ES-I3 (cell line): ENCODE results near the gene PCYT1B.
"Not testable (repeated sequence)": the region's sequence is repeated elsewhere in the genome, so short reads cannot be mapped to it uniquely, and the experiment has no call there.

ENCODE experiments used
- H3K36me3 ChIP-seq: 2 replicates; pipeline ENCODE4 v1.6.1; 2013; ENCODE audit warnings: mild to moderate bottlenecking, low read length, control low read depth, moderate library complexity; ENCODE audit not compliant: insufficient read depth
- H3K4me1 ChIP-seq: 2 replicates; pipeline ENCODE4 v1.6.1; 2013; ENCODE audit warnings: mild to moderate bottlenecking, control low read depth, low read length; ENCODE audit not compliant: insufficient read depth
- H3K9ac ChIP-seq: 2 replicates; pipeline ENCODE4 v1.6.1; 2013; ENCODE audit warnings: low read depth, mild to moderate bottlenecking, low read length, moderate library complexity
- H3K9me3 ChIP-seq: 2 replicates; pipeline ENCODE4 v1.6.1; 2013; ENCODE audit warnings: mild to moderate bottlenecking, low read length, moderate library complexity; ENCODE audit not compliant: control insufficient read depth, insufficient read depth

PCYT1B gene

DNA sequence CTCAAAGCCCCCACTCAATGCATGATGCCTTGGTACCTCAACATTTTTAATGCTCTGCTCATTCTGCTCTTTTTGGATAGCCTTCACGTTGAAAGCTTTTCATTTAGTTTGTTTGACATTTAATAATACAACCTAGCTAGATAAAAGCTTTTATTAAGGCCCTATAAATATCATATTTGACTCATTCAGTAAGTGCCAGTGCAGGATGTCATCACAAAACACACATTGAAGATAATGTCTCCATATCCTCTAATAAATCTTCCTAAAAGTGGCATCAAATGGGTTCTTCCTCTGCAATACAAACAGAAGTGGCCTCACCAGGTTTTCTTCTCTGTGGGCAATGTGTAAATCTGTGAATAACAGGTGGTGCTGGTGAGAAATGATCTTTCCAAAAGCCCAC lies 12.0 kb upstream of the PCYT1B start:
- peaks cover 13% of the 10 kb centered on the region for H3K4me1 ChIP-seq
- no peaks in the 10 kb centered on the region for H3K36me3 ChIP-seq
- no peaks in the 10 kb centered on the region for H3K9me3 ChIP-seq
- no peak overlapping the region for H3K9ac ChIP-seq

DNA sequence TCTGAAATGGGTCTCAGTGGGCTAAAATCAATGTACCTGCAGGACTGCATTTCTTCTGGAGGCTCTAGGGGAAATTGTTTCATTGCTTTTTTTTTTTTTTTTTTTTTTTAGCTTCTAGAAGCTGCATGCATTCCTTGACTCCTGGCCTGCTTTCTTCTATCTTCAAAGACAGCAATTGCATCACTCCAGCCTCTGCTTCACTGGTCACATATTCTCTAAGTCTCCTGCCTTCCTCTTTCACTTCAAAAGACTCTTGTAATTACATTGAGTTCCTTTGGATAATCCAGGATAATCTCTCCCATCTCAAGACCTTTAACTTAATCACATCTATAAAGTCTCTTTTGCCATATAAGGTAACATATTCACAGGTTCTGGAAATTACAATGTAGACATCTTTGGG lies 11.3 kb upstream of the PCYT1B start:
- H3K4me1 ChIP-seq: peaks cover 13% of the 10 kb centered on the region

DNA sequence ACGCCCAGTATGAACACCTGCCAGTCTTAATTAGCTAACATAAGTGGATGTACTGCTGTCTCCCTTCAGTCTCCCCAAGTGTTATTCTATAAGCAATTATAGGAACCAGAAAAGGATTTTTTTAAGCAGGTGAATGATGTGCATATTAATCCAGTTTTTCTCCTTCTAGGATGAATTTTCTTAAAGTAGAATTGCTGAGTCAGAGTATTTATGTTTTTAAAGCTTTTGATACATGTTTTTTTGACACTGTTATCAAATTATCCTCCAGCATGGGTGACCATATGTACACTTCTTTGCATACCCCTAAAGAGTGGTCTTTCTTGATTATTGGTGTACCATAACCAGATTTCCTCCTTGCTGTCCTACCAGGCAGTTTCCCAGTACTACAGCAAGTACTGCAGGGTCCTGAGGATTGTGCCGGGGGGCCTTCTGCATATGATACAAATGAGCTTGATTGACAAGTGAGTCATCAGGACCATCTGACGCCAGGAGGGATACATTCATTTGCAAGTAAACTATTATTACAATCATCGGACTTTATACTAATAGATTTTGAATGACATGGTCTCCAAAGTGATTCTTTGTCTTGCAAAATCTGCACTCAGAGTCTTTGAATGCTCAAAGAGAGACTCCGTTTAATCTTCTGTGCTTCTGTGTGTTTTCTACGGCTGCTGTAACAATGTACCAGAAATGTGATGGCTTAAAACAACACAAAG lies 10.7 kb upstream of the PCYT1B start:
- no peak overlapping the region for H3K9ac ChIP-seq

More for the DNA sequence above, 11.3 kb upstream of the PCYT1B start:
- Histone ChIP-seq H3K9me3 (no peaks in the 10 kb centered on the region), H3K36me3 (no peaks in the 10 kb centered on the region), H3K9ac (no peak overlapping the region)

DNA sequence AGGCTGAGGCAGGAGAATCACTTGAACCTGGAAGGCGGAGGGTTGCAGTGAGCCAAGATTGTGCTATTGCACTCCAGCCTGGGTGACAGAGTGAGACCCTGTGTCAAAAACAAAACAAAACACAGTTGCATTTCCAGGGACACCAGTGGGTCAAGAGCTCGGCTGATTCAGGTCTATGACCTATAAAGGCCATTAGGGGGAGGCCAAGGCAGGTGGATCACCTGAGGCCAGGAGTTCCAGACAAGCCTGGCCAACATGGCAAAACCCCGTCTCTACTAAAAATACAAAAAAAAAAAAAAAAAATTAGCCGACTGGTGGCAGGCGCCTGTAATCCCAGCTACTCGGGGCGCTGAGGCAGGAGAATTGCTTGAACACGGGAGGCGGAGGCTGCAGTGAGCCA lies 8.5 kb upstream of the PCYT1B start:
- peaks cover 13% of the 10 kb centered on the region for H3K4me1 ChIP-seq
- not testable (repeated sequence) for H3K9ac ChIP-seq, H3K36me3 ChIP-seq, H3K9me3 ChIP-seq

More for the DNA sequence above, 10.7 kb upstream of the PCYT1B start:
- H3K9me3 ChIP-seq: no peaks in the 10 kb centered on the region
- peaks cover 13% of the 10 kb centered on the region for H3K4me1 ChIP-seq
- no peaks in the 10 kb centered on the region for H3K36me3 ChIP-seq

DNA sequence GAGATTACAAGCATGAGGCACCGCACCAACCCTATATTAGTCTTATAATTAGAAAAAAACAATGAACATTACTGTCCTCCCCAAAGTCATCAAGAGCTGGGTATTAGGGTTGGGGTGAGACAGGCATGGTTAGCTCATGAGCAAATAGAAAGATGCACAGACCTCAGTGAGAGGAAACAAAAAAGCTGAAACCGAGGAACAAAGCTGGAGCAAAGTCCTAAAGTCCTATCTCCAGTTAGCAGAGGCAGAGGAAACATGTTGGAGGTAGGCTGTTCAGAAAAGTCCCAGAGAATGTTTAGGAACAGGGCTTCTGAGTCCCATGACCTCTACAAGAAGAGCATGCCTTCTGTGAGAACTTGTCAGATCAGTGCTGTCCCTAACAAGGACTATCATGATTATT lies 4.6 kb upstream of the PCYT1B start:
- Histone ChIP-seq H3K9me3 (no peaks in the 10 kb centered on the region), H3K4me1 (peaks cover 2% of the 10 kb centered on the region), H3K9ac (no peak overlapping the region), H3K36me3 (no peaks in the 10 kb centered on the region)

DNA sequence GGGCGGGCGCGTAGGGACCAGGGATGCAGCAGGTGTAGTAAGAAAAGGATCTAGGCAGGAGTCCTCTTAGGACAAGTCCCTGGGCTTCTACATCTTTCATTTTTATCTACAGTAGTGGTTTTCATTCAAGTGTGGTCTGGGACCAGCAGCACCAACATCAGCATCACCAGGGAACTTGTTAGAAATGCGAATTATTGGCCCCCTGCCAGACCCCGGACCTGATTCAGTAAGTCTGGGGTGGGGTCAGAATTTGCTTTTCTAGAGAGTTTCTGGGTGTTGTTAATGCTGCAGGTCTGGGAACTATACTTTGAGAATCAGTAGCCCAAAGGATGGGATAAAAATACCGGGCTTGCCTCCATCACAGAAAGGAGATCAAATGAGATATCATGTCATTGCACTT lies 1.3 kb upstream of the PCYT1B start:
- H3K9ac ChIP-seq: no peak overlapping the region
- peaks cover 2% of the 10 kb centered on the region for H3K4me1 ChIP-seq
- no peaks in the 10 kb centered on the region for H3K36me3 ChIP-seq
- H3K9me3 ChIP-seq: no peaks in the 10 kb centered on the region

DNA sequence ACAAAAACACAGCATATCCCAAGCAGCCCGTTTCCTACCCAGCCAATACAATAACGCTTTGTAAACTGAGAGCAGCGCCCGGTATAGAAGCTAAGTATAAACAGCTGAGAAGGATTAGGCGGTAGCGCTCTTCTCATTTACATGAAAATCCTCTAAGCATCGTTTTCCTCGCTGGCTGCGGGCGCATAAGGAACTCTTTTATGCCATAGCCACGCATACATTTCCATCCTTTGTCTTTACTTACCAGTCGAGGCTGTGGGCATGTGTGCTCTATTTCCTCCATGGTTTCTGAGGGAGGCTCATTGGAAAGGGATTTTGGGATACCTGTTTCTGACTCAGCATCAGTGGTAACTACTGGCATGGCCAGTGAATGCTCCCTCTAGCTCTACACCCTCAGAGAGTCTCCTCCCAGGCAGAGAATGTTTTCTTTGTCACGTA lies 383 bp downstream of the PCYT1B start:
- Histone ChIP-seq H3K36me3 (no peaks in the 10 kb centered on the region), H3K9me3 (no peaks in the 10 kb centered on the region), H3K9ac (peak overlapping the region; percentile 59), H3K4me1 (peaks cover 2% of the 10 kb centered on the region)

DNA sequence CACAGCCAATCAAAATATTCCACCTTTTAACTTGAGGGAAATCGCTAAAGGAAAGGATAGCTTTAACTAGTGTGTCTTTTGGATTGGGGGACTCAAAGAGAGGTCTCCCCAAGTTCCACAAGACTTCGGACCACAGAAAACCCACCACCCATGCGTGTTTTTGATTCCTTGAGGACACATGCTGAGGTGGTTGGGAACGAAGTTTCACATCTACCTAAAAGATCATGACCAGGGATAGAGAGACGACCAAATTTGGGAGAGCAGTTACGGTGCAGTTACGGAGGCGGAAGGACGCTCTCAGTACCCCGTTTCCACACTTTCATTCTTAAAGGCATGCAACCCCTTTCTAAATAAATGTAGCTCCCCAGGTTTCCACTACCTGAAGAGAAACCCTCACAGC lies 1.1 kb downstream of the PCYT1B start:
- Histone ChIP-seq H3K36me3 (no peaks in the 10 kb centered on the region), H3K9me3 (no peaks in the 10 kb centered on the region), H3K4me1 (peaks cover 2% of the 10 kb centered on the region), H3K9ac (peak overlapping the region; percentile 59)

DNA sequence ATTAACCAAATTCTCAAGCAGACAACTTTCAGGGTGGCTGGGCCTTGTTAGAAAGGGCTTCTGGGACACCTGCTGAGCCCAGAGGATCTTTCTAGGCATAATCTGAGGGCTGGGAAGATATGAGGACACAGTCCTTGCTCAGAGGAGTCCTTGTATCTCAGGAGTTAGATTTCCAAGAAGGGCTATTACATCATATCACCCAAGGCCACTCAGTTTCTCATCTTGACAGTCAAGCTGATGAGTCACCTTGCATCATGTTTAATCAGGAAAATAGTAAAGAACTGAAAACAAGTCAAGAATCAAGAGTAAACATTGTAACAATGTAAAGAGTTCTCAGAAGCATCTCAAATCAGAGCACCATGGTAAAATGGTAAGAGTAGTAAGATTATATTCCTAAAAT lies 4.0 kb downstream of the PCYT1B start:
- H3K4me1 ChIP-seq: peaks cover 2% of the 10 kb centered on the region

DNA sequence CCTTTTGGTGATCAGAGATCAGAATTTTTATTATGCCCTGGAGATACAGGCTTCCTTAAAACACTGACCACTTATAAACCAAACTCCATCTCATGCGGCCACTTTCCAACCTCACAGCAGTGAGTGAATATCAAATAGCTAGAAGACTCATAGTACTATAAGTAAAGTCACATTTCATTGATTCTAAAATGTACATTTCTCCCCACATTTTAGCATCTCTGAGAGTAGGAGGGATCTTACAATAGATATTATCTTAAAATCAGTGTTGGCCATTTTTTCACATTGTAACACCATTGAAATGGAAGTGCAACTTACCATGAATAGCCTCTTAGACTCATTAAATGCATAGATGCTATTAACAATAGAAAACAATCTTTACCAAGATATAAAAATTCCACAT lies 17.4 kb downstream of the PCYT1B start:
- no peaks in the 10 kb centered on the region; the same call in 1 of the 2 replicates for H3K9me3 ChIP-seq
- H3K9ac ChIP-seq: no peak overlapping the region
- H3K36me3 ChIP-seq: no peaks in the 10 kb centered on the region
- no peaks in the 10 kb centered on the region for H3K4me1 ChIP-seq

More for the DNA sequence above, 4.0 kb downstream of the PCYT1B start:
- no peak overlapping the region for H3K9ac ChIP-seq
- H3K9me3 ChIP-seq: no peaks in the 10 kb centered on the region
- no peaks in the 10 kb centered on the region for H3K36me3 ChIP-seq

DNA sequence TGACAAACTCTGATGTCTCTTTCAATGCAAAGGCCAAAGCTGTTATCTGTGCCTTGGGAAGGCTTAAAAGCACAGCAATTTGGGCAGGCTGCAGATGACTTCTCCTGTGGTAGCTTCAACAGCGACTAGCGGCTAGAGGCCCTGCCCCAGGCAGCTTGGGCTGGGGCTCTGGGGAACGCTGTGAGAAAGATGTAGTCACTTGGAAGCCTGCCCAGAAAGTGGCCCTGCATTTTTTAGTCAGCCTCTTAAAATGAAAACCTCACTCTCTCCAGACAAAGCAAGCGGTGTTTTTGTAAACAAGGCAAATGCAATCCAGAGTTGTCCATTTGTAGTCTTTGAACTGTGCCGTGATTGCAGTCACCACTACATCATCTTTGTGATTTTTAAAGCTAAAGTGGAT lies 27.5 kb downstream of the PCYT1B start:
- H3K36me3 ChIP-seq: no peaks in the 10 kb centered on the region; the same call in 1 of the 2 replicates
- no peaks in the 10 kb centered on the region for H3K9me3 ChIP-seq
- H3K9ac ChIP-seq: no peak overlapping the region
- H3K4me1 ChIP-seq: no peaks in the 10 kb centered on the region

DNA sequence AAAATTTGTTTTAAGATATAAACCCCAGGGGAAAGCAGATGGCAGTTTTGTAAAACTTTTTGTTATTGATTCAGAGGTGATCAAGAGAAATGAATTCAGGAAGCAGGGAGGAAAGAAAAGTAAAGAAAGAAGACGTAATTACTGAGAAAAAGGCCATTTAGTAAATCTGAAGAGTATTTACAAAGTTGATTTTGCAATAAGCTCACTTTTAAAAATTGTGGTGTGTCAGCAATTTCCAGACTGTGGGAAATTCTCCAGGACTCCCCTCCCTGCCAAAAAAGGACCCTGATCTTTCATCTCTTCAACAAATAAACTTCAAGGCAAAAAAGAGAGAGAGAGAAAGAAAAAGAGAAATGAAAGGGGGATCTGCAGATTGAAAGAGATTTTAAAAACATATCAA lies 36.6 kb downstream of the PCYT1B start:
- Histone ChIP-seq H3K4me1 (no peaks in the 10 kb centered on the region), H3K9me3 (no peaks in the 10 kb centered on the region), H3K36me3 (no peaks in the 10 kb centered on the region), H3K9ac (no peak overlapping the region)

DNA sequence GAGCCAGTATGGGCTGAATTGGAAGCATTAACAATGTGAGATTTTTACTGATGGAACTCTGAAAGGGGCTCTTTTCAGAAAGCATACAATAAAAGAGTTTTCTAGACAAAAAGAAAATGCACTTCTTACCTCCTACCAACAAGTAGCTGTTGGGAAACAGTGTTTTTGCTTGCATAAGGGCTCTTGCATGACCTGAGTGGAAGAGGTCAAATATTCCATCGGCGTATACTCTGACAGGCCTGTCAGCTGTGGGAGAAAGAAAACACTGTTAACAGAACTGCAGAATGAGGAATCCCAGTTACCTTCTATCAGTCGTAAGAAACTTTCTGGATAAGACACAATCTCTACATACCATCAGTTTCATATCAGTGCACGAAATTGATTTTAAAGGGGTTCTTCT lies 39.5 kb downstream of the PCYT1B start:
- Histone ChIP-seq H3K4me1 (no peaks in the 10 kb centered on the region), H3K9me3 (no peaks in the 10 kb centered on the region), H3K36me3 (no peaks in the 10 kb centered on the region), H3K9ac (no peak overlapping the region)

DNA sequence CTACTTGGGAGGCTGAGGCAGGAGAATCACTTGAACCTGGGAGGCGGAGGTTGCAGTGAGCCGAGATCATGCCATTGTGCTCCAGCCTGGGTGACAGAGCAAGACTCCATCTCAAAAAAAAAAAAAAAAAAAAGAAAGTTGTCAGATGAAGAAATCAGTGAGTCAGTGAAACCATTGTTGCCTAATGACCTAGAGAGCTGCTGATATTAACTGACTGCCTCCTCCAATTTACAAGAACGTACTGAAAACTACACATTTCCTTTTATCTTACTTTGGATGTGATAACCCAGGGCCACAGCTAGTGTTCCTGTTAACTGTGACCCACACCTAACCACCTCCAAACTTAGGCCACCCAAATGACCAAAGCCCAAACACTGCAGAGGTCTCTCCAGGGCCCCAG lies 41.2 kb downstream of the PCYT1B start:
- not testable (repeated sequence) for H3K36me3 ChIP-seq, H3K9ac ChIP-seq, H3K4me1 ChIP-seq, H3K9me3 ChIP-seq

DNA sequence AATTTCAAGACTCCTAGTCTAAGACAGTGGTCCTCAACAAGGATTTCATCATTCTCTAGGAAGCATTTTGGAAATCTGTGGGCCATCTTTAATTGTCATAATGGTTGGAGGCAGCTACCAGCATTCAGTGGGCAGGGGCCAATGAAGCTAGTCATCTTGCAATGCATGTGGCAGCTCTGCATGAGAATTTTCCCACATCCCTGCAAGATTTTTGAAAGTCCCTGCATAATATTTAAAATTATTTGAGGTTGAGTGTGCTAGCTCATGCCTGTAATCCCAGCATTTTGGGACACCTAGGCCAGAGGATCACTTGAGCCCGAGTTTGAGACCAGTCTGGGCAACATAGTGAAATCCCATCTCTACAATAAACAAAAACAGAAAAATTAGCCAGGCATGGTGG lies 44.0 kb downstream of the PCYT1B start:
- no peaks in the 10 kb centered on the region for H3K4me1 ChIP-seq
- no peaks in the 10 kb centered on the region for H3K9me3 ChIP-seq
- no peak overlapping the region for H3K9ac ChIP-seq

More for the DNA sequence above, 44.0 kb downstream of the PCYT1B start:
- H3K36me3 ChIP-seq: no peaks in the 10 kb centered on the region
